Vagina (tissue), 2 donors: ENCODE measurements around the gene IGLON5.

ENCODE experiments used
- CTCF ChIP-seq, 3 experiments: fragments of 450-650 bp in 2 of 3; fragments of 200-600 bp in 1 of 3; sonication (generic) in 1 of 3; IDR thresholded peaks; one replicate each; pipeline ENCODE4 v1.5.1; 2017 to 2019; ENCODE audit warnings: antibody characterized with exemption in 3 of 3, mild to moderate bottlenecking in 2 of 3, moderate library complexity in 2 of 3
- POLR2A ChIP-seq, 2 donors: fragments of 450-650 bp; IDR thresholded peaks; one replicate each; pipeline ENCODE4 v1.6.1; 2017; ENCODE audit warnings: antibody characterized with exemption in 2 of 2, mild to moderate bottlenecking in 2 of 2, moderate library complexity in 2 of 2
- POLR2AphosphoS5 ChIP-seq, 2 donors: sonication (generic); formaldehyde crosslinking; IDR thresholded peaks; one replicate each; pipeline ENCODE4 v1.9.0; 2017; ENCODE audit warnings: antibody characterized with exemption in 2 of 2, mild to moderate bottlenecking in 2 of 2, low read depth in 1 of 2; ENCODE audit not compliant: insufficient read depth in 1 of 2

- TF ChIP-seq CTCF (IDR thresholded peaks at IDR 0.05) (no peak), POLR2A (IDR thresholded peaks at IDR 0.05) (no peak), POLR2AphosphoS5 (IDR thresholded peaks at IDR 0.05; ENCODE audit: insufficient read depth in 1 of 2, low read depth in 1 of 2) (no peak)
Measured at GRCh38 chr19:51282335-51282734, 29.1 kb upstream of the IGLON5 start.
